Activated CD4-positive, alpha-beta T cell treated with anti-CD3 and anti-CD28 coated beads, Interleukin-2, amount 50 U/mL, for 16 hours (primary cell): Measurements from ENCODE around the gene CELF5.

ENCODE experiments used
- DNase-seq: peaks from one replicate; pipeline ENCODE4 v3.0.0-alpha.2; 2020

CELF5 gene

DNA sequence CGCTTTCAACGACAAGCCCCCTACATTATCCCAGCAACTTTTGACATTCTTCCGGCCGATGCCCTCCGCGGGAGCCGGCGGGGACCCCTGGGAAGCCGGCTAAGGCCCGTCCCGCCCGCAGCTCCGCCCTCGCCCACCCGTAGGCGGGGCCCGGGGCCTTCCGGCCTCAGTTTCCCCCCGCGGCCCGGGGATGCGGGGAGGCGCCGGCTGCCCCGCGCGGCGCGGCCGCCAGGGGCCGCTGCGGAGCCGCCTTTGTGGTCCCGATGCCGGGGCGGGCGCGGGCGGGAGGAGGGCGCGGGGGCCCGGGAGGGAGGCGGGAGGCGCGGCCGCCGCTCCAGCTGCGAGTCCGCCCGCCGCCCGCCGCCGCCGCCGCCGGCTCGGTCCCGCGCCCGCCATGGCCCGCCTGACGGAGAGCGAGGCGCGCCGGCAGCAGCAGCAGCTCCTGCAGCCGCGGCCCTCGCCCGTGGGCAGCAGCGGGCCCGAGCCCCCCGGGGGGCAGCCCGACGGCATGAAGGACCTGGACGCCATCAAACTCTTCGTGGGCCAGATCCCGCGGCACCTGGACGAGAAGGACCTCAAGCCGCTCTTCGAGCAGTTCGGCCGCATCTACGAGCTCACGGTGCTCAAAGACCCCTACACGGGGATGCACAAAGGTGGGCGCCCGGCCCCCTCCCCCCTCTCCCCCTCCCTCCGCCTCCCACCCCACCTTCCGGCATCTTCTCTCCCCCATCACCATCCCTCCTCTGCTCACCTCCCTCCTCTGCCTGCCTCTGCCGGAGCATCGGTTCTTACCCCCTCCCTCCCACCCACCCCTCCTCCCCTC lies at the start of gene CELF5:
CELF5 (plus strand) TSS at position 316 of the 823 bp plus-strand sequence; CDS start at position 395, 79 bp downstream.
- DNase-seq = peak; percentile 31

DNA sequence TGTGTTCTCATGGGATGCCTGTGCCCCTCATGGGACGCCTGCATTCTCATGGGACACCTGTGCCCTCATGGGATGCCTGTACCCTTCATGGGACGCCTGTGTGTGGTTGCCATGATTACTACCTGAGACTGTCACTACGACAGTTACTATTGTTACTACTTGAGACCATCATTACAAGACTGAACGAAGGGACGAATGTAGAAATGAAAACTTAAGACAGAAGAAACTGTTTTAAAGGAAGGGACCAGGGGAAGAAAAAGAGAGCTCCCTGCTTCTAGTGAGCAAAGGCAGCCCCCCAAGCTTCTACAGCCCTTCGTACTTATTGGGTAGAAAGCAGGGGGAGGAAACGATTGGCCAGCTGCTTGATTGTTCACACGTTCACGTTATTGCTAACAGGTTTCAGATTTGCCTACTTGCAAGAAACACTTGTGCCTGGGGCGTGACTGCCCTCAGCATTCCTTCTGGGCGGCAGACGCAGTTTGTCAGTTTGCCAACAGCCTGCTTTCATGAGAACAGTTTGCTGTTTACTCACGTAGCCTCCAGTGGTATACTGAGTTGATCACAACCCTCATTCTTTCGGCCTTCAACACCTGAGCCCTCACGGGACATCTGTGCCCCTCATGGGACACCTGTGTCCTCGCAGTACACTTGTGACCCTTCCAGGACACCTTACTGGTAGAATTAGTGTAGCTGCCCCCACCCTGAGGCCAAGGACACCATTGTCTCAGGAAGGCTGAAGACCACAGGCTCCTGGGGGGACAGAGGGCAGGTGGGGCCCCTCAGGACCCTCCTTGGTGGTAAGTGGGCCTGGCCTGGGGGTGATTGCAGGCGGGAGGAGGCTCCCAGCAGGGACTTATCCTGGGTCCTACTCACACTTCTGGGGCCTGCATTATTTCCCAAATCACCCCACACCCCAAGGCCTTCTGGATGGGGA lies 48.4 kb upstream of the CELF5 start:
- DNase-seq = peak; percentile 65

DNA sequence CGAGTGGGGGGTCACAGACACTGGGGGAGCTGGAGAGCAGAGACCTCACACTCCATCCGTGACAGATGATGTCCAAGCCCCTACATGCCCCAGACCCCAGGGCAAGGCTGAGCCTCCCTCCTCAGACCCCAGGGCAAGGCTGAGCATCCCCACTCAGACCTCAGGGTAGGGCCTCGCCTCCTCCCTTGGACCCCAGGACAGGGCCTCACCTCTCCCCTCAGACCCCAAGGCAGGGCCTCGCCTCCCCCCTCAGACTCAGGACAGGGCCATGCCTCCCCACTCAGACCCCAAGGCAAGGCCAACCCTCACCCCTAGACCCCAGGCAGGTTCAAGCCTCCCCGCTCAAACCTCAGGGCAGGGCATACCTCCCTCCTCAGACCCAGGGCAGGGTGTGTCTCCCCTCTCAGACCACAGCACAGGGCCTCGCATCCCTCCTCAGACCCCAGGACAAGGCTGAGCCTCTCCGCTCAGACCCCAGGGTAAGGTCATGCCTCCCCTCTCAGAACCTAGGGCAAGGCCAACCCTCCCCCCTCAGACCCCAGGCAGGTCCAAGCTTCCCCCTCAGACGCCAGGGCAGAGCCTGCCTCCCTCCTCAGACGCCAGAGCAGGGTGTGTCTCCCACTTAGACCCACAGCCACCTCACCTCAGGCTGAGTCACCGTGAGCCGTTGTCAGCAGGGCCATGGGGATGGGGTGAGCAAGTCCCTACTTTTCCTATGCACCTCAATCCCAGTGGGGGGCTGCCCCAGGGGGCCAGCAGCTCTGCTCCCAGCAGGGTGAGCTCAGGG lies 47.6 kb upstream of the CELF5 start:
- DNase-seq = peak; percentile 76

GRCh38 chr19:3178377-3178972 lies 46.0 kb upstream of the CELF5 start, which contains the start of gene S1PR4:
Gene S1PR4 (plus strand): TSS chr19:3178769. CDS start chr19:3178793, 24 bp downstream.
- DNase-seq = peak; percentile 85

- peak; percentile 43 for DNase-seq
These were observed 45.3 kb upstream of the CELF5 start for GRCh38 chr19:3178973-3179738.

GRCh38 chr19:3179739-3180293 lies 44.6 kb upstream of the CELF5 start:
- peak; percentile 56 for DNase-seq

DNA sequence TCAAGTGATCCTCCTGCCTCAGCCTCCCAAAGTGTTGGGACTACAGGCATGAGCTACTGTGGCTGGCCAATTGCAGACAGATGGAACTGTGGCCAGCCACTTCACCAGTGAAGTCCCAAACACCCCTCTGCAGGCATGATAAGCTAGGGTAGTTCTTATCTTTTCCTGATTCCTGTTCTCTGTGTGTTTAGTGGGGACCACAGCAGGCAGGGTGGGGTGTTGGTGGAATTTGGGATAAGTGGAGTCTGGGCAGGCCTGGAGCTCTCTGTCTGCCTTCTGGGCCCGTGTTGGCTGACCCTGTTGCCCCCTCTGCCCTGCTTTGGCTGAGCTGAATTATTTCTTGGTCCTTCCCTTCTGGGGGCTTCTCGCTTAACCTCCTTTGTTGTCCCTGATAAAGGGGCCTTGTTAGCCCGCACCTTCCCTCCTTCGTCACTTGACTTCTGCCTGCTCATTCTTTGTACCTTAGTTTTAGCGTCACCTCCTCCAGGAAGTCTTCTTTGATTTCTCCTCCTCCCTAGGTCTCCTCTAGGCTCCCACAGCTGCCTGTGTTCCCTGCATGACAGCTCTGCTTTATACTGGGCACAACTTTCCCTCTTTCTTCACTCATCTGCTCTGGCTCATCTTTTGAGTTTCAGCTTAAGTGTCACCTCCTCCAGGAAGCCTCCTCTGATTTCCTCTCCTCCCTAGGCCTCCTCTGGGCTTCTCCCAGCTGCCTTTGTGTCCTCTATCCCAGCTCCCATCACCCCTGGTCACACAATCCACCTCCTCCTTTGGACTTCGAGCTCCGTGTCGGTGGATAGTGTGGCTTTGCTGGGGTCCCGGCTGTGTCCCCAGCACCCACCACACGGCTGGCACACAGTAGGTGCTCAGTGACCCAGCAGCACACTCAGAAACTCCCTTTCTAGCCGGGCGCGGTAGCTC lies 40.5 kb upstream of the CELF5 start:
- no peak for DNase-seq

GRCh38 chr19:3184847-3185460 lies 39.5 kb upstream of the CELF5 start:
- DNase-seq = peak; percentile 72

DNA sequence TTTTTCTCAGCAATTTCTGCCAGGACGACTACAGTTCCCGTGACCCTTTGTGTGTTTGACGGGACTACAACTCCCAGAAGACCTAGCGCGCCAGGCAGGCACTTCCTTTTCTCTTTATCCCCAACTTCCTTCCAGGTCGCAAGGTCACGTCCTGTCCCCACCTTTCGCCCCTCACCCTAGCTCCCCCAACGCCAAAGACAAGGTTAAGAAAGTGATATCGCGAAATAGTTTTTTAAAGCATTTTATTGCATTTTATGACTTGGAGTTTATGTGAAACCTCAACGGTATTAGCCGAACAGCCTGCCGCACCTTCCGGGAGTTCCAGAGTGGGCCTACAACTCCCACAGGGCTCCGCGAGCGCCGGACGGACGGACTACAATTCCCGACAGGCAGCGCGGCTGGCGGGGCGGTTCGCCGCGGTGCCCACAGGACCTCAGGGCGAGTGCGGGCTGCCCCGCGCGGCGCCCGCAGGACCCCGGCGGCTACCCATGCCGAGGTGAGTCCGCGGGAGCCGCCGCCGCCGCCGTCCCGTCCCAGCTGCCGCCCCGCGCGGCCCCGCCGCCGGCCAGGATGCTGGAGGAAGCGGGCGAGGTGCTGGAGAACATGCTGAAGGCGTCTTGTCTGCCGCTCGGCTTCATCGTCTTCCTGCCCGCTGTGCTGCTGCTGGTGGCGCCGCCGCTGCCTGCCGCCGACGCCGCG lies 38.9 kb upstream of the CELF5 start, which contains the start of gene NCLN:
NCLN (plus strand) TSS at position 470 of the 699 bp plus-strand sequence; CDS start at position 571, 101 bp downstream.
- DNase-seq = peak; percentile 95

GRCh38 chr19:3186160-3186688 lies 38.2 kb upstream of the CELF5 start:
- no peak for DNase-seq

DNA sequence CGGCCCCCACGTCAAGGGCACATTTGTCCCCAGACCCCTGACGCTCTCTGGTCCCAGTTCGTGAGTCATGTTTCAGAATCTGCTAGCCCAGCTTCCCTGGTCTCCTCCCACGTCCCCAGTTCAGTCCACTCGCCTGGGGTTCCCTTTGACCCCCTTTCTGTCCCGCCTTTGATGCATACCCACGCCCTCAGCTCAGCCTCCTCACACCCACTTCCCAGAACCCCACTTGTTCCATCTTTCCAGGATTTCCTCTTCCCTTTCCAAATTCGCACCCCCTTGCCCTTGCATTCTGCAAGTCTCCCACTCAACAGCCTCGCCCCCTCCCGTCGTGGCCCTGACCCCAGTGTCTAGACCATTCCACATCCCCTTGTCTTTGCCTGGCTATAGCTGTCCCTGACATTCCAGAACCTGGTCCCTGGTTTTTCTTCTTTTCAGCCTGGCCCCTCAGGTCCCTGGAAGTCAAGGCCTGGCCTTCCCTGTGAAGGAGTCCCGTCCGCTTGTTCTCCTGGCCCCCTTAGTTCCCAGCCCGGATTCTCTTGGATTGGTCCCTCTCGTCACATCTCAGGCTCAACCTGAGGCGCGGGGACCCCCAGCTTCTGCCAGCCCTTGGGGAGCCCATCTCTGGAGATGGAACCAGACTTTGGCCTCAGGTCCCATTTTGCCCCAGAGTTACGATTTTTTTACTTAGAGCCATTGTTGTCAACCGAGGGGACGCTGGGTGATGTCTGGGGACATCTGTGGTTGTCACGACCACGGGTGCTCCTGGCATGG lies 37.4 kb upstream of the CELF5 start:
- no peak for DNase-seq

DNA sequence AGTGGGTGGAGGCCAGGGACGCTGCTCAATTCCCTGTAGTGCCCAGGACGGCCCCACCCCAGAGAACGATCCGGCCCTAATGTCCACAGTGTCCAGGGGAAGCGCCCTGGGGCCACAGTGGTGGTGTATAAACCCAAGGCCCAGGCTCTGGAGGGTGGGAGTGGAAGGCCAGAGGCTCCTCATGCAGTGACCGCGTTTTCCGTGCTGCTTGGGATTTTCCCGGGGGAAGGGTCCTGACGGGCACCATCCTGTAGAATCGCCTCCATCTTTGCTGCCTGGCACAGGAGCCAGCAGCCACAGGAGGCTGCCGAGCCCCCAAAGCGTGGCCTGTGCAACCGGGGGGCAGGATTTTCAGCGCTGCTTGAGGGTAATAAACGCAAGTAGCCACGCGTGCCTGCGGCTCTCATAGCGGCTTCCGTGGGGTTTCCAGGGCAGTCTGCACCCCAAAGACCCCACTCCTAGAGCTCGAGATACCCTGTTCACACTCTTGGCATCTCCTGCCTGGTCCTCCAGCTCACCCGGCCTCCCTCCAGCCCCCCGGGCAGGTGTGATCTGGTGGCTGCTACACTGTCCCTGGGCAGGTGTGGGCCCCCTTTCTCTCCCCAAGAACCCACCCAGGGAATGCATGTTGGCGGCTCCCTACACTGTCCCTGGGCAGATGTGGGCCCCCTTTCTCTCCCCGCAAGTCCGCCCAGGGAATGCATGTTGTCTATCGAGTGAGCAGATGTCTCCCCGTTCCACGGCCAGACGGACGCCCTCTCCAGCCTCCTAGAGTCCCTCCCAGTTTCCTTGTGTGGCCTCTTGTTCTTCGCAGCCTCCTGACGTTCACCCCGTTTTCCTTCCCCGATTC lies 36.6 kb upstream of the CELF5 start:
- no peak for DNase-seq

- DNase-seq = no peak
These were observed 35.5 kb upstream of the CELF5 start for GRCh38 chr19:3188627-3189596.

DNA sequence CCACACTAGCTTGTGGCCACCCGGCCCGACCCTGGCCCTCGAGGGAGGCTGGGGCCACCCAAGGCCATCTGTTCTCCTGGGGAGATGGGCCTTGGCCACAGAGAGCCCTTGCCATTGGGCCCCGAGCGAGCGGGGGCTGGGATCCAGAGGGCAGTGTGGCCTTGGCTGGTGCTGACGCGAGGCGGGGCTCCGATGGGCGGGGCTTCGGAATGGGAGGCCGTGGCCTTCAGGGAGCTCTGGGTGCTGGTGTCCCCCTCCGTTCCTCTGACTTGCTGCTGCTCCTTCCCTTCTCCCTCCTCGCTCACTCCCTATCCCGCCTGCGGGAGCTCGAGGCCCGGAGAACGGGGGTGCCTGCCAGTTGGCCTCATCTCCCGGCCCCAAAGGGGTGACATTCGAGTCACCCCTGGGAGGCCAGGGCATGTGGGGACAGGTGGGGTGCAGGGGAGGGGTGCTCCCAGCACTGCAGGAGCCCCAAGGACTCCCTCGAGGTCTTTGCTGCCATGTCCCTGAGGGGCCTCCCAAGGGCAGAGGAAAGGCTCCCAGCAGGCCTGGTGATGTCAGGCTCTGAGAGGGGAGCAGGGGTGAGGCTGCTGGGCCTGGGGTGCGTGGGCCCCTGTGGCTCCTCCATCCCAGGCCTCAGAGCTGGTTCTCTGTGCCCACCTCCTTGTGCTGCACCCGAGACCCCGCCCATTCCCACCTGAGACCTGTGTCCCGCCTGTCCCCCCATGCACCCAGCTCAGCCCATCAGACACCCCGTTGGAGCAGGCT lies 34.6 kb upstream of the CELF5 start:
- DNase-seq = no peak

DNA sequence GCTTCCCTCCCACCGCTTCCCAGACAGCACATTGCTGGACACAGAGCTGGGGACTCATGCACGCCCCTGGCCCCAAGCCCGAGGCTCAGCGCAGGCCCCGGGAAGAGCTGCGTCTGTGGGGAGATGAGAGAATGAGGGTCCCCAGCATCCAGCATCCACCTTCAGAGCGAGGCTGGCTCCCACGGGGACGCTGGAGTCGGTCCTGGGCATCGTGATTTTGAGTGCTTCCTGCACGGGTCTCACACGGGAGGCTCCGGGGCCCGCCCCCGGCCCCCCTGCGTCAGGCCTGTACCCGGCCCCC lies 34.0 kb upstream of the CELF5 start:
- no peak for DNase-seq
